GM12878 (cell line): ENCODE results near the gene TFAM. TPM values are rescaled to one million over a fixed set of nuclear protein-coding genes. Genes with fewer than 3 reads are reported as not detected.

Experiments
- ATAC-seq: fragments of 200-7000 bp; cut with Tn5 transposase; 3 replicates; pipeline ENCODE4 v1.9.1; 2020; ENCODE audit warnings: mild to moderate bottlenecking, moderate library complexity
- BruUV-seq: library from RNA; stranded (reverse); fragments of 400-500 nt; replicated peaks from 2 replicates; lab custom pipeline; 2021; lab: Mats Ljungman, UMichigan
- CTCF ChIA-PET: fragments of 300-600 bp; sonication (Branson Sonifier 250); formaldehyde crosslinking; extraction: SDS; loops from one replicate; lab custom pipeline; 2021; ENCODE audit warnings: inconsistent platforms; lab: Yijun Ruan, JAX
- POLR2A ChIA-PET: fragments of 350-600 bp; formaldehyde crosslinking; extraction: SDS; loops from one replicate; lab custom pipeline; 2021; ENCODE audit warnings: inconsistent platforms; lab: Charles Lee
- RAD21 ChIA-PET: fragments of 300-600 bp; sonication (Branson Sonifier 250); formaldehyde crosslinking; loops from one replicate; lab custom pipeline; 2023; ENCODE audit warnings: antibody characterized with exemption; ENCODE audit not compliant: unreplicated experiment; lab: Charles Lee
- SMC1A ChIA-PET: fragments of 300-600 bp; sonication (Branson Sonifier 250); formaldehyde crosslinking; loops from one replicate; lab custom pipeline; 2023; ENCODE audit not compliant: unreplicated experiment, uncharacterized antibody; lab: Charles Lee
- DNase-seq: peaks from one replicate; pipeline ENCODE4 v3.0.0-alpha.2; 2011; ENCODE audit warnings: low read depth, low spot score
- FAIRE-seq: peaks from 3 replicates; lab custom pipeline; 2011; peaks lifted over from hg19 to GRCh38; lab: Jason Lieb, UNC
- H2AFZ ChIP-seq: 2 replicates; pipeline ENCODE4 v1.6.0; 2011; ENCODE audit warnings: low read depth, low read length, control low read depth; ENCODE audit not compliant: control insufficient read depth
- H3K27ac ChIP-seq: 2 replicates; pipeline ENCODE4 v1.5.1; 2011; ENCODE audit warnings: control low read depth; ENCODE audit not compliant: control insufficient read depth, insufficient read depth
- H3K27me3 ChIP-seq, 2 experiments: replicated peaks in 1 of 2; 2 replicates each; pipeline versions ENCODE4 v1.6.0 to v1.6.1; 2011; ENCODE audit warnings: low read length in 1 of 2; ENCODE audit not compliant: control insufficient read depth in 2 of 2, insufficient read depth in 2 of 2
- H3K36me3 ChIP-seq, 2 experiments: 2 replicates each; pipeline ENCODE4 v1.5.1; 2011; ENCODE audit warnings: low read length in 1 of 2; ENCODE audit not compliant: control insufficient read depth in 2 of 2, insufficient read depth in 2 of 2
- H3K4me1 ChIP-seq: 2 replicates; pipeline ENCODE4 v1.6.1; 2011; ENCODE audit warnings: mild to moderate bottlenecking, low read length, moderate library complexity, mixed read lengths; ENCODE audit not compliant: control insufficient read depth, insufficient read depth
- H3K4me2 ChIP-seq: 2 replicates; pipeline ENCODE4 v1.6.0; 2011; ENCODE audit warnings: control low read depth; ENCODE audit not compliant: control insufficient read depth, insufficient read depth
- H3K4me3 ChIP-seq: fragments of 200-600 bp; sonication (generic); 2 replicates; pipeline ENCODE4 v1.5.1; 2016
- H3K79me2 ChIP-seq: 2 replicates; pipeline ENCODE4 v1.6.0; 2011; ENCODE audit warnings: low read length; ENCODE audit not compliant: control insufficient read depth, insufficient read depth
- H3K9ac ChIP-seq: 2 replicates; pipeline ENCODE4 v1.8.0; 2011; ENCODE audit warnings: low read length, control low read depth, mixed read lengths; ENCODE audit not compliant: control insufficient read depth, insufficient read depth
- H3K9me3 ChIP-seq: replicated peaks from 3 replicates; pipeline ENCODE4 v1.5.1; 2011; ENCODE audit warnings: mild to moderate bottlenecking, low read length; ENCODE audit not compliant: control insufficient read depth, insufficient read depth
- H4K20me1 ChIP-seq: 2 replicates; pipeline ENCODE4 v1.6.0; 2011; ENCODE audit not compliant: control insufficient read depth, insufficient read depth
- CBFB ChIP-seq: IDR thresholded peaks from 2 replicates; pipeline ENCODE4 v1.6.1; 2016; ENCODE audit warnings: antibody characterized with exemption, low read depth
- CREM ChIP-seq: IDR thresholded peaks from 2 replicates; pipeline ENCODE4 v1.6.1; 2014; ENCODE audit warnings: antibody characterized with exemption, low read depth
- ETV6 ChIP-seq, 2 experiments: fragments of 450-650 bp in 1 of 2; IDR thresholded peaks in 1 of 2; conservative IDR thresholded peaks in 1 of 2; 2 replicates each; pipeline ENCODE4 v1.6.1; 2014; ENCODE audit warnings: antibody characterized with exemption in 1 of 2, borderline replicate concordance in 1 of 2, low read depth in 1 of 2, mild to moderate bottlenecking in 1 of 2, moderate library complexity in 1 of 2
- HDAC2 ChIP-seq: fragments of 200-600 bp; sonication (generic); IDR thresholded peaks from 2 replicates; pipeline ENCODE4 v1.6.1; 2017
- IKZF2 ChIP-seq, 2 experiments: fragments of 450-650 bp; IDR thresholded peaks; 2 replicates each; pipeline ENCODE4 v1.6.1; 2017; ENCODE audit warnings: mild to moderate bottlenecking in 2 of 2, moderate library complexity in 2 of 2
- MTA3 ChIP-seq: IDR thresholded peaks from 2 replicates; pipeline ENCODE4 v1.6.1; 2012; ENCODE audit warnings: low read length, inconsistent platforms, borderline replicate concordance
- POLR2AphosphoS5 ChIP-seq: IDR thresholded peaks from 2 replicates; pipeline ENCODE4 v1.6.1; 2011; ENCODE audit warnings: mild to moderate bottlenecking, low read length, inconsistent platforms
- SPI1 ChIP-seq: IDR thresholded peaks from 2 replicates; pipeline ENCODE4 v1.6.1; 2011; ENCODE audit warnings: low read depth, mild to moderate bottlenecking, low read length, moderate library complexity, borderline replicate concordance; ENCODE audit not compliant: insufficient read depth
- SRF ChIP-seq, 2 experiments: IDR thresholded peaks; 2 replicates each; pipeline ENCODE4 v1.6.1; 2011; ENCODE audit warnings: low read depth in 2 of 2, low read length in 2 of 2, mild to moderate bottlenecking in 1 of 2, moderate library complexity in 1 of 2
- WGBS: methylation state at CpG from one replicate; pipeline ENCODE4 v1.1.6; 2016; ENCODE audit warnings: low lambda C conversion rate; ENCODE audit not compliant: insufficient replicate concordance, insufficient coverage; ENCODE audit errors: missing lambda C conversion rate; 5-methylcytosine and 5-hydroxymethylcytosine counted together
- in situ Hi-C: fragments of 300-500 bp; cut with MboI; formaldehyde crosslinking; loops from 9 replicates; pipeline ENCODE4 v1.14.3; 2018; ENCODE audit warnings: mixed read lengths
- intact Hi-C: fragments of 100-400 bp; cut with micrococcal nuclease; formaldehyde crosslinking; loops from one replicate; pipeline ENCODE4 v1.14.2; 2022; ENCODE audit not compliant: unreplicated experiment
- polyA plus RNA-seq, 11 experiments: library from polyadenylated mRNA; depleted of rRNA in 4 of 11; unstranded in 6 of 11; stranded (reverse) in 5 of 11; fragments of >200 nt; fragmentation: Nextera tagmentation in 4 of 11; fragmentation: Illumina TruSeq in 1 of 11; extraction: Ambion mirVana in 4 of 11; extraction: Trizol in 1 of 11; gene quantifications; 1 replicate in 1 of 11; 2 replicates in 10 of 11; pipeline versions ENCODE4 v1.2.1 to v1.2.3, GENCODE V29; 2011 to 2016; ENCODE audit warnings: inconsistent platforms in 2 of 11, missing spikeins in 2 of 11, low read depth in 1 of 11
- total RNA-seq, 4 experiments: library from RNA; depleted of rRNA in 3 of 4; stranded (reverse); fragments of >200 nt in 3 of 4; fragmentation: Illumina TruSeq in 1 of 4; extraction: Trizol in 1 of 4; gene quantifications; 2 replicates each; pipeline versions ENCODE4 v1.2.1 to v1.2.3, GENCODE V29; 2013 to 2021
- TF ChIP-seq, protein P1 (sequence below): fragments of 450-650 bp; IDR thresholded peaks from 2 replicates; pipeline ENCODE4 v1.6.1; 2014; ENCODE audit warnings: mild to moderate bottlenecking
- TF ChIP-seq, protein P2 (sequence below): IDR thresholded peaks from 2 replicates; pipeline ENCODE4 v1.6.1; 2011; ENCODE audit warnings: low read depth, low read length, improper control_type of control experiment, borderline replicate concordance
- TF ChIP-seq, protein P3 (sequence below): fragments of 450-650 bp; IDR thresholded peaks from 2 replicates; pipeline ENCODE4 v1.6.1; 2018; ENCODE audit warnings: mild to moderate bottlenecking, low read depth, moderate library complexity; ENCODE audit not compliant: partially characterized antibody

TFAM gene
- total and polyA plus RNA-seq, 10 of the 15 experiments (the other 5 are each of a cell fraction or from before 2014, with no cell fraction given), result 44.9 to 135 (median 93.3) TPM

GRCh38 chr10:58414270-58415041 is 29.2 kb downstream of the TFAM start:
- Histone ChIP-seq H3K79me2 (no peaks in the 10 kb centered on the region), H3K27ac (no peak overlapping the region), H3K4me3 (no peak overlapping the region), H3K27me3 (no peaks in the 10 kb centered on the region), H4K20me1 (no peaks in the 10 kb centered on the region), H3K9ac (no peak overlapping the region), H3K4me2 (no peak overlapping the region), H2AFZ (no peak overlapping the region), H3K36me3 (no peaks in the 10 kb centered on the region), H3K9me3 (no peaks in the 10 kb centered on the region), H3K4me1 (no peaks in the 10 kb centered on the region)
- WGBS, result 40% methylated on average over 5 of the region's 5 CpGs
- ChIA-PET SMC1A (interaction anchor here (1.0 kb wide), 1 partner anchor 117 kb away, joined by 3 read pairs; no protein-coding TSS in a partner anchor), CTCF (interaction anchor here (1.6 to 1.8 kb wide), 2 partner anchors 115 to 117 kb away, joined by 3 to 6 read pairs; no protein-coding TSS in a partner anchor), POLR2A (no interaction called here), RAD21 (no interaction called here)
- TF ChIP-seq IKZF2 (IDR thresholded peaks at IDR 0.05) (no peak), HDAC2 (no peak), SPI1 (no peak)
- TF ChIP-seq, protein P1, sequence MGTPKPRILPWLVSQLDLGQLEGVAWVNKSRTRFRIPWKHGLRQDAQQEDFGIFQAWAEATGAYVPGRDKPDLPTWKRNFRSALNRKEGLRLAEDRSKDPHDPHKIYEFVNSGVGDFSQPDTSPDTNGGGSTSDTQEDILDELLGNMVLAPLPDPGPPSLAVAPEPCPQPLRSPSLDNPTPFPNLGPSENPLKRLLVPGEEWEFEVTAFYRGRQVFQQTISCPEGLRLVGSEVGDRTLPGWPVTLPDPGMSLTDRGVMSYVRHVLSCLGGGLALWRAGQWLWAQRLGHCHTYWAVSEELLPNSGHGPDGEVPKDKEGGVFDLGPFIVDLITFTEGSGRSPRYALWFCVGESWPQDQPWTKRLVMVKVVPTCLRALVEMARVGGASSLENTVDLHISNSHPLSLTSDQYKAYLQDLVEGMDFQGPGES, result no peak
- intact Hi-C loops (no loop called here), in situ Hi-C loops (no loop called here)
- FAIRE-seq, result no peak
- no TSS peak for BruUV-seq
- no peak for ATAC-seq
- DNase-seq, result no peak

DNA sequence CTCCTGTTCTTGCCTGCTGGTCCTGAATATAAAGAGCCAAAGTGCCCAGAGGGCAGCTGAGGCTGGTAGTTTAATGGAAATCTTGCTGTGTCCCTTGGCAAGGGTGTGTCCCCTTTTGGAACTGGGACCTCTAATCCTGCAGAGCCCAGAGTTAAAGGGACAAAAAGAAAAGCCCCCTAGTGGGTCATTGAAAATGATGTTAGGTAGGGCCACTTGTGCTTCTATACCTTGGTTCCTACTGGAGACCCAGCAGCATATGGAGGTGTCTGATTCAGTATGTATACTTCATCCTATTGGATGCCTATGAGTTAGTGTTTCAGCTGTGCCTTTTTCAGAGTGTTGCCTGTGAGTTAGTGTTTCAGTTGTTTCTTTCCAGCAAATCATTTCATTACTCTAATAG is 30.5 kb downstream of the TFAM start:
- Histone ChIP-seq H3K4me1 (no peaks in the 10 kb centered on the region), H2AFZ (no peak overlapping the region), H3K27me3 (no peaks in the 10 kb centered on the region), H3K4me3 (no peak overlapping the region), H3K36me3 (no peaks in the 10 kb centered on the region), H3K9me3 (no peaks in the 10 kb centered on the region), H3K4me2 (no peak overlapping the region), H4K20me1 (no peaks in the 10 kb centered on the region), H3K9ac (no peak overlapping the region), H3K27ac (no peak overlapping the region), H3K79me2 (no peaks in the 10 kb centered on the region)
- ChIA-PET POLR2A (no interaction called here), SMC1A (interaction anchor here (0.8 kb wide), 1 partner anchor 18 kb away, joined by 3 read pairs; no protein-coding TSS in a partner anchor), CTCF (interaction anchor here (1.8 kb wide), 1 partner anchor 115 kb away, joined by 3 read pairs; no protein-coding TSS in a partner anchor), RAD21 (interaction anchor here (0.6 kb wide), 1 partner anchor 57 kb away, joined by 4 read pairs; no protein-coding TSS in a partner anchor)
- no TSS peak for BruUV-seq
- intact Hi-C loops (no loop called here), in situ Hi-C loops (no loop called here)
- FAIRE-seq (no peak), ATAC-seq (no peak), DNase-seq (no peak)
- TF ChIP-seq POLR2AphosphoS5 (no peak), CBFB (no peak), ETV6 (conservative IDR thresholded peaks at IDR 0.05 in 1 of 2, IDR thresholded peaks at IDR 0.05 in 1 of 2; ENCODE audit: borderline replicate concordance in 1 of 2, low read depth in 1 of 2) (no peak), CREM (no peak), MTA3 (no peak), SRF (IDR thresholded peaks at IDR 0.05; ENCODE audit: low read depth in 2 of 2, low read length in 2 of 2) (no peak)
- TF ChIP-seq, protein P2, sequence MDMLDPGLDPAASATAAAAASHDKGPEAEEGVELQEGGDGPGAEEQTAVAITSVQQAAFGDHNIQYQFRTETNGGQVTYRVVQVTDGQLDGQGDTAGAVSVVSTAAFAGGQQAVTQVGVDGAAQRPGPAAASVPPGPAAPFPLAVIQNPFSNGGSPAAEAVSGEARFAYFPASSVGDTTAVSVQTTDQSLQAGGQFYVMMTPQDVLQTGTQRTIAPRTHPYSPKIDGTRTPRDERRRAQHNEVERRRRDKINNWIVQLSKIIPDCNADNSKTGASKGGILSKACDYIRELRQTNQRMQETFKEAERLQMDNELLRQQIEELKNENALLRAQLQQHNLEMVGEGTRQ, result no peak
- TF ChIP-seq, protein P3, sequence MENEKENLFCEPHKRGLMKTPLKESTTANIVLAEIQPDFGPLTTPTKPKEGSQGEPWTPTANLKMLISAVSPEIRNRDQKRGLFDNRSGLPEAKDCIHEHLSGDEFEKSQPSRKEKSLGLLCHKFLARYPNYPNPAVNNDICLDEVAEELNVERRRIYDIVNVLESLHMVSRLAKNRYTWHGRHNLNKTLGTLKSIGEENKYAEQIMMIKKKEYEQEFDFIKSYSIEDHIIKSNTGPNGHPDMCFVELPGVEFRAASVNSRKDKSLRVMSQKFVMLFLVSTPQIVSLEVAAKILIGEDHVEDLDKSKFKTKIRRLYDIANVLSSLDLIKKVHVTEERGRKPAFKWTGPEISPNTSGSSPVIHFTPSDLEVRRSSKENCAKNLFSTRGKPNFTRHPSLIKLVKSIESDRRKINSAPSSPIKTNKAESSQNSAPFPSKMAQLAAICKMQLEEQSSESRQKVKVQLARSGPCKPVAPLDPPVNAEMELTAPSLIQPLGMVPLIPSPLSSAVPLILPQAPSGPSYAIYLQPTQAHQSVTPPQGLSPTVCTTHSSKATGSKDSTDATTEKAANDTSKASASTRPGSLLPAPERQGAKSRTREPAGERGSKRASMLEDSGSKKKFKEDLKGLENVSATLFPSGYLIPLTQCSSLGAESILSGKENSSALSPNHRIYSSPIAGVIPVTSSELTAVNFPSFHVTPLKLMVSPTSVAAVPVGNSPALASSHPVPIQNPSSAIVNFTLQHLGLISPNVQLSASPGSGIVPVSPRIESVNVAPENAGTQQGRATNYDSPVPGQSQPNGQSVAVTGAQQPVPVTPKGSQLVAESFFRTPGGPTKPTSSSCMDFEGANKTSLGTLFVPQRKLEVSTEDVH, result no peak
